ENCODE measurements around the gene SCN10A. TPM values are rescaled to one million over a fixed set of nuclear protein-coding genes. Genes with fewer than 3 reads are reported as not detected.

SCN10A gene
- total and polyA plus RNA-seq, 2 experiments from 2014 or later: 0.03 TPM; not detected in 1

DNA sequence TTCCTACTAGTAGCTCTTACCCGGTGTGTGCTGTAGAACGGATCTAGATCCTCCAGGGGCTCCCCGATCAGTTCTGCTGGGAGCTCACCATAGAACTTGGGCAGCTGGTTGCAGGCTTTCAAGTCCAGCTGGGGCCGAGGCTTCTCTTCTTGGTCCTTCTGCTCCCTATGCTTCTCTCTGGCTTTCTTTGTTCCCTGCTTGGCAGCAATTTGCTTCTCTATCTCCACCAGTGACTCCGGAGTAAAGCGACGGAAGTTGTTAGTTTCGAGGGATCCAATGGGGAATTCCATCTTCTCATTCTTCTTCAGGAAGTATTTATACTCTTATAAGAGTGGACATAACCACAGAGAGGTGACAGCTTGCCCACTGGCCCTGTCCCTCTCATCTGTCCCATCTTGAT lies 22.3 kb downstream of the SCN10A start:
- H3K9me2 ChIP-seq (ENCODE audit: insufficient read depth): 0 out of 2 replicates have a peak, but pooled peaks cover 9% of the 10 kb centered on the region
- H3K27me3 ChIP-seq (ENCODE audit: insufficient read depth): no peaks in the 10 kb centered on the region
- H3K27me3 Mint-ChIP-seq (ENCODE audit: insufficient read depth, low read depth, poor library complexity): no peaks in the 10 kb centered on the region
- H3K4me2 ChIP-seq: no peak overlapping the region
- no peak overlapping the region for H3K4me3 Mint-ChIP-seq
- TF ChIP-seq ZNF331 (CRISPR knock-in tag; IDR thresholded peaks at IDR 0.05; ENCODE audit: low read depth) (no peak), ZNF462 (CRISPR knock-in tag; IDR thresholded peaks at IDR 0.05) (no peak), CREB1 (CRISPR knock-in tag; IDR thresholded peaks at IDR 0.05; ENCODE audit: low read depth) (no peak), POLR2AphosphoS5 (IDR thresholded peaks at IDR 0.05; ENCODE audit: low read depth) (no peak), EZH2phosphoT487 (IDR thresholded peaks at IDR 0.05; ENCODE audit: unreplicated experiment) (no peak), REST (IDR thresholded peaks at IDR 0.05; ENCODE audit: unreplicated experiment) (no peak), JUNB (IDR thresholded peaks at IDR 0.05; ENCODE audit: unreplicated experiment) (no peak), STAT1 (IDR thresholded peaks at IDR 0.05; ENCODE audit: unreplicated experiment) (no peak), EZH2 (IDR thresholded peaks at IDR 0.05; ENCODE audit: low read depth, unreplicated experiment) (no peak), NANOG (IDR thresholded peaks at IDR 0.05; ENCODE audit: borderline replicate concordance) (no peak), ZNF114 (CRISPR knock-in tag; IDR thresholded peaks at IDR 0.05) (no peak)
- TF ChIP-seq, protein P1, sequence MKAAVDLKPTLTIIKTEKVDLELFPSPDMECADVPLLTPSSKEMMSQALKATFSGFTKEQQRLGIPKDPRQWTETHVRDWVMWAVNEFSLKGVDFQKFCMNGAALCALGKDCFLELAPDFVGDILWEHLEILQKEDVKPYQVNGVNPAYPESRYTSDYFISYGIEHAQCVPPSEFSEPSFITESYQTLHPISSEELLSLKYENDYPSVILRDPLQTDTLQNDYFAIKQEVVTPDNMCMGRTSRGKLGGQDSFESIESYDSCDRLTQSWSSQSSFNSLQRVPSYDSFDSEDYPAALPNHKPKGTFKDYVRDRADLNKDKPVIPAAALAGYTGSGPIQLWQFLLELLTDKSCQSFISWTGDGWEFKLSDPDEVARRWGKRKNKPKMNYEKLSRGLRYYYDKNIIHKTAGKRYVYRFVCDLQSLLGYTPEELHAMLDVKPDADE (IDR thresholded peaks at IDR 0.05): no peak
- TF ChIP-seq, protein P2, sequence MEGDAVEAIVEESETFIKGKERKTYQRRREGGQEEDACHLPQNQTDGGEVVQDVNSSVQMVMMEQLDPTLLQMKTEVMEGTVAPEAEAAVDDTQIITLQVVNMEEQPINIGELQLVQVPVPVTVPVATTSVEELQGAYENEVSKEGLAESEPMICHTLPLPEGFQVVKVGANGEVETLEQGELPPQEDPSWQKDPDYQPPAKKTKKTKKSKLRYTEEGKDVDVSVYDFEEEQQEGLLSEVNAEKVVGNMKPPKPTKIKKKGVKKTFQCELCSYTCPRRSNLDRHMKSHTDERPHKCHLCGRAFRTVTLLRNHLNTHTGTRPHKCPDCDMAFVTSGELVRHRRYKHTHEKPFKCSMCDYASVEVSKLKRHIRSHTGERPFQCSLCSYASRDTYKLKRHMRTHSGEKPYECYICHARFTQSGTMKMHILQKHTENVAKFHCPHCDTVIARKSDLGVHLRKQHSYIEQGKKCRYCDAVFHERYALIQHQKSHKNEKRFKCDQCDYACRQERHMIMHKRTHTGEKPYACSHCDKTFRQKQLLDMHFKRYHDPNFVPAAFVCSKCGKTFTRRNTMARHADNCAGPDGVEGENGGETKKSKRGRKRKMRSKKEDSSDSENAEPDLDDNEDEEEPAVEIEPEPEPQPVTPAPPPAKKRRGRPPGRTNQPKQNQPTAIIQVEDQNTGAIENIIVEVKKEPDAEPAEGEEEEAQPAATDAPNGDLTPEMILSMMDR (conservative IDR thresholded peaks at IDR 0.05; ENCODE audit: low read depth in 2 of 2): no peak
- ATAC-seq (no peak), DNase-seq (ENCODE audit: low spot score) (no peak)
- H3K27ac ChIP-seq (ENCODE audit: low read depth): no peak overlapping the region
- no peaks in the 10 kb centered on the region for H3K4me1 ChIP-seq (ENCODE audit: insufficient read depth)
- H3K4me1 Mint-ChIP-seq: no peaks in the 10 kb centered on the region
- H3K4me3 ChIP-seq: no peak overlapping the region
- H3F3A ChIP-seq (replicated peaks; ENCODE audit: low read depth): no peaks in the 10 kb centered on the region
- H3K36me3 Mint-ChIP-seq (ENCODE audit: low read depth): no peaks in the 10 kb centered on the region
- no peaks in the 10 kb centered on the region for H3K9me3 Mint-ChIP-seq
- H2AFZ ChIP-seq: no peak overlapping the region
- no peaks in the 10 kb centered on the region for H4K20me1 ChIP-seq (replicated peaks; ENCODE audit: insufficient read depth)
- no peaks in the 10 kb centered on the region for H3K36me3 ChIP-seq (ENCODE audit: insufficient read depth)
- H3K27ac Mint-ChIP-seq: no peak overlapping the region
- H3K79me2 ChIP-seq (replicated peaks; ENCODE audit: insufficient read depth): no peaks in the 10 kb centered on the region
